Lower leg skin (tissue), 3 donors: ENCODE measurements around the gene BIN1.

Experiments
- CTCF ChIP-seq, 3 donors: fragments of 450-650 bp; IDR thresholded peaks; one replicate each; pipeline ENCODE4 v1.5.1; 2016; ENCODE audit warnings: antibody characterized with exemption in 3 of 3, mild to moderate bottlenecking in 3 of 3, moderate library complexity in 2 of 3
- POLR2A ChIP-seq, 2 donors: fragments of 450-650 bp; IDR thresholded peaks; one replicate each; pipeline ENCODE4 v1.6.1; 2016 to 2017; ENCODE audit warnings: antibody characterized with exemption in 2 of 2, mild to moderate bottlenecking in 1 of 2, moderate library complexity in 1 of 2

- TF ChIP-seq POLR2A (IDR thresholded peaks at IDR 0.05) (no peak), CTCF (IDR thresholded peaks at IDR 0.05) (no peak)
These were observed 48.1 kb downstream of the BIN1 start for GRCh38 chr2:127058954-127059252.
